GM12801 (cell line): Measurements from ENCODE around the gene HOXB7.

ENCODE experiments used
- CTCF ChIP-seq: IDR thresholded peaks from one replicate; pipeline ENCODE4 v1.5.1; 2011; ENCODE audit warnings: control low read depth; ENCODE audit not compliant: insufficient read length; ENCODE audit errors: extremely low read depth

The HOXB7 gene

GRCh38 chr17:48578616-48579470 is 32.0 kb downstream of the HOXB7 start:
- TF ChIP-seq CTCF: no peak

GRCh38 chr17:48577946-48578615 is 32.7 kb downstream of the HOXB7 start, which contains the start of gene HOXB4:
HOXB4 (minus strand) TSS chr17:48578350; CDS start chr17:48578319, 31 bp downstream.
- TF ChIP-seq CTCF: no peak

- no peak for TF ChIP-seq CTCF
These were observed 33.4 kb downstream of the HOXB7 start for GRCh38 chr17:48577330-48577945.

GRCh38 chr17:48576479-48577309 is 34.1 kb downstream of the HOXB7 start:
- TF ChIP-seq CTCF: no peak

GRCh38 chr17:48575673-48576478 is 34.9 kb downstream of the HOXB7 start:
- TF ChIP-seq CTCF: no peak

GRCh38 chr17:48575066-48575582 is 35.7 kb downstream of the HOXB7 start:
- no peak for TF ChIP-seq CTCF
